Measurements from ENCODE around the gene ANGPT4. TPM values are rescaled to one million over a fixed set of nuclear protein-coding genes. Genes with fewer than 3 reads are reported as not detected.
A peak's percentile ranks its signal among the peaks of the same experiment; 100 is the strongest.

The ANGPT4 gene
- total RNA-seq, 1 donor from 2014 or later, result 0.07 TPM

DNA sequence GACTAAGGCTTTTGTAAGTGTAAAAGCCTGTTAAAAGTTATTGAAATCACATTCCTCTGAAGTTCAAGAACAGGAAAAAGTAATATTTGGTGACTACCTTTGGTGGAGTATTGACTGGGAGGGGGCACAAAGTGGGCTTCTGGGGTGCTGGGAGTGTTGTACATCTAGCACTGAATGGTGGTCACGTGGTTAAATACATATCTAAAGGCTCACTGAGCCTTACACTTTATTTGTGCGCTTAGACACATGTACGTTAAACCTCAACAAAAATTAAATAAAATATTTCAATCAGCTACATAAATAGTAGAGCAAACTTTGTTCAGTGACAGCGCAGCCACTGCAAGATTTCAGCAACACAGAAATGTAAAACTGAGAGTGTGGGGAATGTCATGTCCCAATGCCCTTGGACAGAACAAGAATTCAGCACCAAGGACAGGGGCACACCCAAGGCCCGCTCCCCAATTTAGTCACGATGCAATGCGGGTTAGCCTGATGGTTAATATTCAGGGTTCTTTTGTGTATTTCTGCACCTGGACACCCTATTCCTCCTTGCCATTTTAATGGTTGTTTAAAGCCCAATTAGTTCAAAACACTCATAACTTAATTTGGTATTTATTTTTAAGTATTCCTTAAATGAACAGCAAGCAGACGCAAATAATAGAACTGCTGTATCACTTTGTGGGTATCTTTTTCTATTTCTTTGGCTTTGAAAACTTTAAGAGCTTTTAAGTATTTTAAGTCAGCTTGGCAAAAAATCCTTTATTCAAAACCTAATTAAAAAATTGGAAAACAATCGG lies 37.4 kb downstream of the ANGPT4 start:
- Mint-ChIP-seq H3K9me3 (no peaks in the 10 kb centered on the region), H3K36me3 (no peaks in the 10 kb centered on the region), H3K27ac (no peak overlapping the region), H3K4me1 (ENCODE audit: unreplicated experiment) (no peaks in the 10 kb centered on the region), H3K4me3 (no peak overlapping the region), H3K27me3 (peaks cover 34% of the 10 kb centered on the region)
- no peak for DNase-seq (ENCODE audit: extremely low spot score, unreplicated experiment)
- TF ChIP-seq, protein P1, sequence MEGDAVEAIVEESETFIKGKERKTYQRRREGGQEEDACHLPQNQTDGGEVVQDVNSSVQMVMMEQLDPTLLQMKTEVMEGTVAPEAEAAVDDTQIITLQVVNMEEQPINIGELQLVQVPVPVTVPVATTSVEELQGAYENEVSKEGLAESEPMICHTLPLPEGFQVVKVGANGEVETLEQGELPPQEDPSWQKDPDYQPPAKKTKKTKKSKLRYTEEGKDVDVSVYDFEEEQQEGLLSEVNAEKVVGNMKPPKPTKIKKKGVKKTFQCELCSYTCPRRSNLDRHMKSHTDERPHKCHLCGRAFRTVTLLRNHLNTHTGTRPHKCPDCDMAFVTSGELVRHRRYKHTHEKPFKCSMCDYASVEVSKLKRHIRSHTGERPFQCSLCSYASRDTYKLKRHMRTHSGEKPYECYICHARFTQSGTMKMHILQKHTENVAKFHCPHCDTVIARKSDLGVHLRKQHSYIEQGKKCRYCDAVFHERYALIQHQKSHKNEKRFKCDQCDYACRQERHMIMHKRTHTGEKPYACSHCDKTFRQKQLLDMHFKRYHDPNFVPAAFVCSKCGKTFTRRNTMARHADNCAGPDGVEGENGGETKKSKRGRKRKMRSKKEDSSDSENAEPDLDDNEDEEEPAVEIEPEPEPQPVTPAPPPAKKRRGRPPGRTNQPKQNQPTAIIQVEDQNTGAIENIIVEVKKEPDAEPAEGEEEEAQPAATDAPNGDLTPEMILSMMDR (conservative IDR thresholded peaks at IDR 0.05), result no peak

DNA sequence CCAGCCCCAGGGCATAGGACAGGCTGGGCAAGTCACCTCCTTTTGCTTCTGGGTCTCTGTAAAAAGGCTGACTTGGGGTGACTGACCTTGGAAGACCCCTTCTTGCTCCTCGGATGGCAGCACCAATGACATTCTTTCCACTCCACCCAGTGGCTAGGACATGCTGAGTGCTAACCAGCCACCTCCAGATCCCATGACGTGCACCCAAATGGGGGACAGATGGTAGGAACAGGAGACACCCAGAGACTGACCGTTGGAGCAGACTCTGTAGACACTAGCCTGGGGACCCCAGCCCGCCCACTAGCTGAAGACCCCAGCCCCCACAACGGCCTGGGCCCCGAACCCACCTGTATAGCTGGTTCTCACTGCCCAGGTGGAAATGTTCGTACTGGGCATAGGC lies 38.3 kb downstream of the ANGPT4 start:
- Mint-ChIP-seq H3K27ac (no peak overlapping the region), H3K9me3 (no peaks in the 10 kb centered on the region), H3K4me1 (ENCODE audit: unreplicated experiment) (no peaks in the 10 kb centered on the region), H3K4me3 (no peak overlapping the region), H3K27me3 (peaks cover 31% of the 10 kb centered on the region), H3K36me3 (no peaks in the 10 kb centered on the region)
- no peak for DNase-seq (ENCODE audit: extremely low spot score, unreplicated experiment)
- TF ChIP-seq, protein P1 (conservative IDR thresholded peaks at IDR 0.05), result no peak

DNA sequence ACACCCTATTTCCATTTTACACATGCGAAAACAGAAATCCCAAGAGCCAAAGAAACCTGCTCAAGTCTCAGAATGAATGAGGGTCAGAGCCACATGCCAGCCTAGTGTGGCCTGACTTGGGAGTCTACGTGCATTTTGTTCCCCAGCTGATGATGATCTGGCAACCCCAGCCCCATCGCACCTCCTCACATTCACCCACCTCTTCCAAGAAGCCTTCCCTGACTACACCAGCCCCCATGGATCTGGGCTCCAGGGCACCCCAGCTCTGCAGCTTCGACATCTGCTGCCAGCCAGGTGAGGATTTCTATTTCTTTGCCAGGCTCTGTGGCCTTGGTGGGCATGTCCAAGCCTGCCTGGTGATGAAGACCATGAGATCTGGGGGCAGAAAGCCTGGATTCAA lies 41.0 kb downstream of the ANGPT4 start:
- DNase-seq (ENCODE audit: extremely low spot score, unreplicated experiment), result no peak
- H3K4me1 Mint-ChIP-seq (ENCODE audit: unreplicated experiment), result no peaks in the 10 kb centered on the region
- TF ChIP-seq, protein P1 (conservative IDR thresholded peaks at IDR 0.05), result no peak
- H3K27ac Mint-ChIP-seq, result no peak overlapping the region
- H3K27me3 Mint-ChIP-seq, result peaks cover 19% of the 10 kb centered on the region
- H3K4me3 Mint-ChIP-seq, result no peak overlapping the region
- no peaks in the 10 kb centered on the region for H3K9me3 Mint-ChIP-seq
- H3K36me3 Mint-ChIP-seq, result no peaks in the 10 kb centered on the region

DNA sequence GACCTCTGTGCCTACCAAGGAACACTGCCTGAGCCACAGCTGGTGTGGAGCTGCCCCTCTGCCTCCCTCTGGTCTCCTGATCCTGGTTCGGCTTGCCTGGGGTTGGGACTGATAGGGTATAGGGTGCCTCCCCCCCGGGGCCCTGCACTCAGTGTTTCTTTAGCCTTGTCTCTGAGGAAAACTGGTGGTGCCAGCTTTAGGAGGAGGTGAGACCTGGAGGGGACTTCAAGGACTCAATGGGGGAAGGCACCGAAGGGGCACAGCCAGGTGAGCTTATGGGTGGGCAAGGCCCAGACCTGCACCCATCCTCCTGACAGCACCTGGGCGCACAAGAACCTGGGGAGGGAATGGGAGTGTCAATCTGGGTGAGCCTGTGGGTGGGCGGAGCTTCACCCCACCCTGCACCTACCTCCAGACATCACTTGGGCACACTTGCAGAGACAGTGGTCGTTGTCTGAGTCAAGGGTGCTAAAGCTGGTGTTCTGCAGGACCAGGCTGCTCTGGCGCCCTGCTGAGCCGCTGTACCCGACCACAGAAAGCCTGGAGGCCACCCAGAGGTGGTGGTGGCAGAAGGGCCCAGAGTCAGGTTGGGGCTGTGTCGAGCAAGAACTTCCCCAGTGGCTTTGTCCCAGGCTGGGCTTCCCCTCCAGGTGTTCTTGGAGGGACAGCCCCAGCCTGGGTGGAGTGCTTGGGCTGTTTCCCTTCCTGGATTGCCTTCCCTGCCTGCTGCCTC lies 42.1 kb downstream of the ANGPT4 start:
- H3K27ac Mint-ChIP-seq, result no peak overlapping the region

DNA sequence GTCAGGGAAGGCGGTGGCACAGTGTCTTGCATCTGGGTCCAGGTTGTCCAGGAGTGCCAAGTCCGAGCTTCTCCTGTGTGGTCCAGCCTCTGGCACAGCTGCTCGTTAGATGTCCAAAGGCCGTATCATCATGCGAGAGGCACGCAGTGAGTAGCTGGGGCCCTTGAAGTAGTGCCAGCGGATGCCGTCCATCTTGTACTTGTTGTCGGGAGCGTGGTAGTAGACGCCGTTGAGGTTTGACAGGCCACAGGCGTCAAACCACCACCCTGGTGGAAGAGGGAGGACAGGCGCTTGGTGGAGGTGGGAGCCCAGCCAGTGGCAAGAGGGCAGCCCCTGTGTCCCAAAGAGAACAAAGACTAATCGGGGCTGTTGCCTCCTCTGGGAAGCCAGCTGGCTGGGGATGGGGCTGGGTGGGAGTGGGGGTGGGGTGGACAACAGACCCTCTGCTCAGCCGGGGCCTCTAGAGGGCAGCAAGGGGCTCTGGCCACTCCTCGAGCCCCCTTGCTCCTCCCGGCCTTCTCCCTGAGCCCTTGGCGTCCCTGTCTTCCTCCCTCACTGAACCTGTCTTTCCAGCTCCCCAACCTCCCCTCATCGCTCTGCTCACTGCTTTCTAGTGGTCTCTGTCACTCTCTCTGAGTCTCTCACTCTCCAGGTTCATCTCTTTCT lies 43.1 kb downstream of the ANGPT4 start:
- no peaks in the 10 kb centered on the region for H3K36me3 Mint-ChIP-seq
- H3K4me1 Mint-ChIP-seq (ENCODE audit: unreplicated experiment), result no peaks in the 10 kb centered on the region
- no peak for DNase-seq (ENCODE audit: extremely low spot score, unreplicated experiment)
- H3K4me3 Mint-ChIP-seq, result no peak overlapping the region
- TF ChIP-seq, protein P1 (conservative IDR thresholded peaks at IDR 0.05), result peak; percentile 41
- no peaks in the 10 kb centered on the region for H3K9me3 Mint-ChIP-seq
- peaks cover 26% of the 10 kb centered on the region for H3K27me3 Mint-ChIP-seq
- H3K27ac Mint-ChIP-seq, result no peak overlapping the region

More for the DNA sequence above, 42.1 kb downstream of the ANGPT4 start:
- no peaks in the 10 kb centered on the region for H3K4me1 Mint-ChIP-seq (ENCODE audit: unreplicated experiment)
- DNase-seq (ENCODE audit: extremely low spot score, unreplicated experiment), result no peak
- H3K9me3 Mint-ChIP-seq, result no peaks in the 10 kb centered on the region
- H3K4me3 Mint-ChIP-seq, result no peak overlapping the region
- no peaks in the 10 kb centered on the region for H3K36me3 Mint-ChIP-seq
- TF ChIP-seq, protein P1 (conservative IDR thresholded peaks at IDR 0.05), result no peak
- peaks cover 22% of the 10 kb centered on the region for H3K27me3 Mint-ChIP-seq

Data from type B pancreatic cell (in vitro differentiated cells).